A673 (cell line): ENCODE data around the gene SPTBN4. TPM values are rescaled to one million over a fixed set of nuclear protein-coding genes. Genes with fewer than 3 reads are reported as not detected.

Experiments used
- BruUV-seq: library from RNA; stranded (reverse); fragments of 400-500 nt; replicated peaks from 2 replicates; lab custom pipeline; 2021; lab: Mats Ljungman, UMichigan
- CTCF ChIA-PET: fragments of 300-600 bp; sonication (Branson Sonifier 250); formaldehyde crosslinking; loops from one replicate; lab custom pipeline; 2022; ENCODE audit warnings: antibody characterized with exemption; lab: Charles Lee
- POLR2A ChIA-PET: fragments of 300-600 bp; sonication (Branson Sonifier 250); formaldehyde crosslinking; loops from one replicate; lab custom pipeline; 2022; ENCODE audit warnings: antibody characterized with exemption; ENCODE audit not compliant: low non-redundant PET; lab: Charles Lee
- DNase-seq: peaks from one replicate; pipeline ENCODE4 v3.0.0-alpha.2; 2015; ENCODE audit warnings: low spot score
- H3K27ac ChIP-seq: fragments of 200-600 bp; sonication (generic); 2 replicates; pipeline ENCODE4 v1.5.1; 2016; ENCODE audit warnings: mixed run types, low read depth, mild to moderate bottlenecking, mixed read lengths, antibody characterized with exemption, low read length; ENCODE audit not compliant: poor library complexity, severe bottlenecking
- H3K27me3 ChIP-seq: fragments of 200-600 bp; sonication (generic); replicated peaks from 2 replicates; pipeline ENCODE4 v1.6.1; 2017; ENCODE audit warnings: mixed run types, low read depth, mild to moderate bottlenecking, mixed read lengths, antibody characterized with exemption, low read length; ENCODE audit not compliant: insufficient read depth, poor library complexity
- H3K36me3 ChIP-seq: fragments of 200-600 bp; sonication (generic); 2 replicates; pipeline ENCODE4 v1.6.1; 2016; ENCODE audit warnings: mixed run types, mild to moderate bottlenecking, mixed read lengths, antibody characterized with exemption, low read length; ENCODE audit not compliant: insufficient read depth, poor library complexity, severe bottlenecking
- H3K4me1 ChIP-seq: fragments of 200-600 bp; sonication (generic); 2 replicates; pipeline ENCODE4 v1.6.1; 2017; ENCODE audit warnings: mixed run types, mild to moderate bottlenecking, mixed read lengths, antibody characterized with exemption, low read length; ENCODE audit not compliant: insufficient read depth, poor library complexity, severe bottlenecking
- H3K4me3 ChIP-seq: fragments of 200-600 bp; sonication (generic); 2 replicates; pipeline ENCODE4 v1.5.1; 2016; ENCODE audit warnings: low read depth, mixed run types, mild to moderate bottlenecking, mixed read lengths, low read length; ENCODE audit not compliant: poor library complexity, severe bottlenecking
- H3K9me3 ChIP-seq: fragments of 200-600 bp; sonication (generic); 2 replicates; pipeline ENCODE4 v1.6.1; 2016; ENCODE audit warnings: mixed run types, low read depth, mild to moderate bottlenecking, mixed read lengths, antibody characterized with exemption, low read length; ENCODE audit not compliant: poor library complexity, severe bottlenecking
- EZH2 ChIP-seq: fragments of 200-600 bp; sonication (generic); IDR thresholded peaks from 2 replicates; pipeline ENCODE4 v1.6.1; 2017; ENCODE audit warnings: borderline replicate concordance, low read depth, mild to moderate bottlenecking, mixed read lengths, antibody characterized with exemption, low read length; ENCODE audit not compliant: poor library complexity, severe bottlenecking
- intact Hi-C: fragments of 100-400 bp; cut with micrococcal nuclease; formaldehyde crosslinking; loops from one replicate; pipeline ENCODE4 v1.10.0; 2022; ENCODE audit not compliant: unreplicated experiment
- total RNA-seq: library from RNA; stranded (reverse); gene quantifications from 2 replicates; pipeline ENCODE4 v1.2.3, GENCODE V29; 2021
- TF ChIP-seq, protein P1 (sequence below): fragments of 300-800, 200-600 bp; sonication (generic); conservative IDR thresholded peaks from 2 replicates; pipeline ENCODE4 v1.5.1; 2017; ENCODE audit warnings: low read depth, mild to moderate bottlenecking, antibody characterized with exemption, low read length, moderate library complexity, mixed read lengths

SPTBN4 gene
- total RNA-seq, 1 experiment from 2014 or later = 0.43 TPM

DNA sequence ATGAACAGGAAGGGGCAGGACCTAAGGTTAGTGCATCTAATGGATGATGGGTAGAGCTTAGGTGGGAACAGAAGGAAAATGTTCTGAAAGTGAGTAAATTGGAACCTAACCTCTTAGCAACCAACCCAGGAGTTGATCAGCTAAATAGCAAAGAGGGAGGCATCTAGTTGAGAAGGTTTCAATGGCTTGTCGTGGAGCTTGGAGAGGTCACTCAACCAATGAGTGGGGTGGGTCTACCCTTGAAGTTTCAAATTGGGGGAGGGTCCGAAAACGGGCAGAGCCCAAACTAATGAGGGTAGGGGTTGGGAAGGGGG is 104.2 kb downstream of the SPTBN4 start:
- H3K27ac ChIP-seq = no peak overlapping the region
- intact Hi-C loops = no loop called here
- no peaks in the 10 kb centered on the region for H3K36me3 ChIP-seq
- no peaks in the 10 kb centered on the region for H3K9me3 ChIP-seq
- POLR2A ChIA-PET = interaction anchor here (0.5 to 0.6 kb wide), 3 partner anchors 35 to 225 kb away, joined by 3 to 5 read pairs (median 4); no protein-coding TSS in a partner anchor
- no TSS peak for BruUV-seq
- TF ChIP-seq EZH2 = no peak
- TF ChIP-seq, protein P1, sequence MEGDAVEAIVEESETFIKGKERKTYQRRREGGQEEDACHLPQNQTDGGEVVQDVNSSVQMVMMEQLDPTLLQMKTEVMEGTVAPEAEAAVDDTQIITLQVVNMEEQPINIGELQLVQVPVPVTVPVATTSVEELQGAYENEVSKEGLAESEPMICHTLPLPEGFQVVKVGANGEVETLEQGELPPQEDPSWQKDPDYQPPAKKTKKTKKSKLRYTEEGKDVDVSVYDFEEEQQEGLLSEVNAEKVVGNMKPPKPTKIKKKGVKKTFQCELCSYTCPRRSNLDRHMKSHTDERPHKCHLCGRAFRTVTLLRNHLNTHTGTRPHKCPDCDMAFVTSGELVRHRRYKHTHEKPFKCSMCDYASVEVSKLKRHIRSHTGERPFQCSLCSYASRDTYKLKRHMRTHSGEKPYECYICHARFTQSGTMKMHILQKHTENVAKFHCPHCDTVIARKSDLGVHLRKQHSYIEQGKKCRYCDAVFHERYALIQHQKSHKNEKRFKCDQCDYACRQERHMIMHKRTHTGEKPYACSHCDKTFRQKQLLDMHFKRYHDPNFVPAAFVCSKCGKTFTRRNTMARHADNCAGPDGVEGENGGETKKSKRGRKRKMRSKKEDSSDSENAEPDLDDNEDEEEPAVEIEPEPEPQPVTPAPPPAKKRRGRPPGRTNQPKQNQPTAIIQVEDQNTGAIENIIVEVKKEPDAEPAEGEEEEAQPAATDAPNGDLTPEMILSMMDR = no peak
- peaks cover 5% of the 10 kb centered on the region for H3K4me1 ChIP-seq
- DNase-seq = no peak
- CTCF ChIA-PET = interaction anchor here (0.6 to 1.6 kb wide), 6 partner anchors 15 to 266 kb away, joined by 3 to 10 read pairs (median 4); no protein-coding TSS in a partner anchor
- no peak overlapping the region for H3K4me3 ChIP-seq
- peaks cover 21% of the 10 kb centered on the region for H3K27me3 ChIP-seq

DNA sequence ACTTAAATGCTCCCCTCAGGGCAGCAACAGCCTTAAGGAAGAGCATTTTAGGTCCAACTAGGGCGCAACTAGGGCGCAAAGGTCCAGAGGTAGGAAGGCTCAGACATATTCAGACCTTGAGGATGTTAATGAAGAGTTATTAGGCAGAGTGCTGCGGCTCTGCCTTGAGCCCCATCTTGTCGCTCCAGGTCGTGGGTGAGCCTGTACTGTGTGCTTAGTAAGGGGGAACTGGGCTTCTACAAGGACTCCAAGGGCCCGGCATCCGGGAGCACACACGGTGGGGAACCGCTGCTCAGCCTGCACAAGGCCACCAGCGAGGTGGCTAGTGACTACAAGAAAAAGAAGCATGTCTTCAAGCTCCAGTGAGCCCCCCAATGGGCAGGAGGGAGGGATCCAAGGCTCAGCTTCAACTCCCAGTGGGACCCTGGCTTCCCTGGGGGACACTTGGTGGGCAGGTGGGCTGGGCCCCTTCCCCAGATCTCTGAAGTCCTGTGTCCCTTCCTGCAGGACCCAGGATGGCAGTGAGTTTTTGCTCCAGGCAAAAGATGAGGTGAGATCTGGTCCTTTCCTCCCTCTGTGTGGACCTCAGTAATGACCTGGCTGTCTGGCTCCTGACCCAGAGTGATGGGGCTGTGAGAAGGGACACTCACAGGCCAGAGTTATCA is 105.2 kb downstream of the SPTBN4 start:
- Histone ChIP-seq H3K4me1 (peaks cover 5% of the 10 kb centered on the region), H3K4me3 (no peak overlapping the region), H3K36me3 (no peaks in the 10 kb centered on the region), H3K27ac (no peak overlapping the region), H3K9me3 (no peaks in the 10 kb centered on the region), H3K27me3 (peaks cover 18% of the 10 kb centered on the region)
- intact Hi-C loops = no loop called here
- POLR2A ChIA-PET = no interaction called here
- BruUV-seq = no TSS peak
- CTCF ChIA-PET = no interaction called here
- TF ChIP-seq, protein P1 = no peak
- no peak for TF ChIP-seq EZH2
- DNase-seq = no peak

DNA sequence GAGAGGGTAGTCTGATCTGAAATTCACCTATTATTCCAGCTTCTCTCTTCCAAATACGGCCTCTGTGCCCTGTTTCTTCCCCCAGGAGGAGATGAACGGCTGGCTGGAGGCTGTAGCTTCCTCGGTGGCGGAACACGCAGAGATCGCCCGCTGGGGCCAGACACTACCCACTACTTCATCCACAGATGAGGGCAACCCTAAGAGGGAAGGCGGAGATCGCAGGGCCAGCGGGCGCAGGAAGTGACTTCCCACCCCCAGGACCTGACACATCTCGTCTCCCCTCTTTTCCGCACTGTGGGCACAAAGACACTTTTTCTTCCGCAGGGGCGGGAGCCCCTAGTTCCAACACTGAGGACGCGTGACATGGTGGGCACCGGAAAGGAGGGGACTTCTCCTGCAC is 108.5 kb downstream of the SPTBN4 start:
- intact Hi-C loops = no loop called here
- peaks cover 4% of the 10 kb centered on the region for H3K4me1 ChIP-seq
- H3K27me3 ChIP-seq = no peaks in the 10 kb centered on the region
- H3K36me3 ChIP-seq = peaks cover 8% of the 10 kb centered on the region
- no TSS peak for BruUV-seq
- TF ChIP-seq, protein P1 = no peak
- TF ChIP-seq EZH2 = no peak
- DNase-seq = no peak
- no peak overlapping the region for H3K27ac ChIP-seq
- H3K4me3 ChIP-seq = no peak overlapping the region
- H3K9me3 ChIP-seq = no peaks in the 10 kb centered on the region
- CTCF ChIA-PET = no interaction called here
- POLR2A ChIA-PET = no interaction called here
